Astrocyte of the spinal cord (primary cell): Measurements from ENCODE around the gene PTPRN2.
"Not testable (repeated sequence)": the region's sequence is repeated elsewhere in the genome, so short reads cannot be mapped to it uniquely, and the experiment has no call there.

Experiments used
- DNase-seq: peaks from one replicate; pipeline ENCODE4 v3.0.0; 2011; ENCODE audit warnings: low read depth, low spot score
- H3K4me3 ChIP-seq: 2 replicates; pipeline ENCODE4 v1.5.1; 2011; ENCODE audit warnings: low read depth, mild to moderate bottlenecking, low read length, moderate library complexity
- in situ Hi-C: cut with HindIII; loops from 2 replicates; pipeline ENCODE4 v1.10.0; 2017; ENCODE audit warnings: low sequenced_read_pairs
- TF ChIP-seq, protein P1 (sequence below): IDR thresholded peaks from 2 replicates; pipeline ENCODE4 v1.5.1; 2012; ENCODE audit warnings: low read depth, mild to moderate bottlenecking, low read length, inconsistent platforms

The PTPRN2 gene

GRCh38 chr7:157565201-157565626 is 1022.4 kb downstream of the PTPRN2 start:
- TF ChIP-seq, protein P1, sequence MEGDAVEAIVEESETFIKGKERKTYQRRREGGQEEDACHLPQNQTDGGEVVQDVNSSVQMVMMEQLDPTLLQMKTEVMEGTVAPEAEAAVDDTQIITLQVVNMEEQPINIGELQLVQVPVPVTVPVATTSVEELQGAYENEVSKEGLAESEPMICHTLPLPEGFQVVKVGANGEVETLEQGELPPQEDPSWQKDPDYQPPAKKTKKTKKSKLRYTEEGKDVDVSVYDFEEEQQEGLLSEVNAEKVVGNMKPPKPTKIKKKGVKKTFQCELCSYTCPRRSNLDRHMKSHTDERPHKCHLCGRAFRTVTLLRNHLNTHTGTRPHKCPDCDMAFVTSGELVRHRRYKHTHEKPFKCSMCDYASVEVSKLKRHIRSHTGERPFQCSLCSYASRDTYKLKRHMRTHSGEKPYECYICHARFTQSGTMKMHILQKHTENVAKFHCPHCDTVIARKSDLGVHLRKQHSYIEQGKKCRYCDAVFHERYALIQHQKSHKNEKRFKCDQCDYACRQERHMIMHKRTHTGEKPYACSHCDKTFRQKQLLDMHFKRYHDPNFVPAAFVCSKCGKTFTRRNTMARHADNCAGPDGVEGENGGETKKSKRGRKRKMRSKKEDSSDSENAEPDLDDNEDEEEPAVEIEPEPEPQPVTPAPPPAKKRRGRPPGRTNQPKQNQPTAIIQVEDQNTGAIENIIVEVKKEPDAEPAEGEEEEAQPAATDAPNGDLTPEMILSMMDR: no peak
- in situ Hi-C loops: no loop called here
- H3K4me3 ChIP-seq: no peak overlapping the region
- DNase-seq: no peak

DNA sequence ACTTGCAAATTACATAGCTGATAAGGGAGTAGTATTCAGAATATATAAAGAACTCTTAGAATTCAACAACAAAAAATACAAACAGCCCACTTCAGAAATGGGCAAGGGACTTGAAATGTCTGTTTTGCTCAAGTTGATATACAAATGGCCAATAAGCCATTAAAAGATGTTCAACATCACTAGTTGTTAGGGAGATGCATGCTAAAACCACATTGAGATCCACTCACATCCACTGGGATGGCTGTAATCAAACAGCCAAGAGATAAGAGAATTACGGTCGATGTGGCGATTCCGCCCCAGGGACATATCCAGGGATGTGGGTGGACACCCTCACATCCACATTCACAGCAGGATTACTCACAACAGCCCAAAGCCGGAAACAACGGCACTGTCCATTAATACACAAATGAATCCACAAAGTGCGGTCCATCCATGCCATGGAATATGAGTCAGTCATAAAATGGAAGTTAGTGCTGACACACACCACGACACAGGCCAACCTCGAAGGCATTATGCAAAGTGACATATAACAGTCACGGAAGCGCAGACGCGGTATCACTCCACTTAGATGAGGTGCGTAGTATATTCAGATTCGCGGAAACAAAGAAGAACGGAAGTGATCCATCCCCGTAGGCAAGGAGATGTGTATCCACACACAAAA is 1023.0 kb downstream of the PTPRN2 start:
- peak; percentile 86 for DNase-seq
- in situ Hi-C loops: no loop called here
- TF ChIP-seq, protein P1: no peak
- H3K4me3 ChIP-seq: no peak overlapping the region

DNA sequence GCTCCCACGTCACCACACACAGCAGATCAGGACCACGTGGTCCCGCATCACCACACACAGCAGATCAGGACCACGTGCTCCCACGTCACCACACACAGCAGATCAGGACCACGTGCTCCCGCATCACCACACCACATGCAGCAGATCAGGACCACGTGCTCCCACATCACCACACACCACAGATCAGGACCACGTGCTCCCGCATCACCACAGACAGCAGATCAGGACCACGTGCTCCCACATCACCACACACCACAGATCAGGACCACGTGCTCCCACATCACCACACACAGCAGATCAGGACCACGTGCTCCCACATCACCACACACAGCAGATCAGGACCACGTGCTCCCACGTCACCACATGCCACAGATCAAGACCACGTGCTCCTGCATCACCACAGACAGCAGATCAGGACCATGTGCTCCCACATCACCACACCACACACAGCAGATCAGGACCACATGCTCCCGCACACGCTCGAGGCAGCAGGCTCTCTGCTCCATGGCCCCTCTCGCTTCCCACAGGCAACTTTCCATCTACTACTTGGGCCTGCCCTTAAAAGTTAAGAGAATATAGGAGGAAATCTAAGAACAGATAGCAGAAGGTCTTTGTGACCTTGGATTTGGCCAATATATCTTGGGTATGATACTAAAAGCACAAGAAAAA is 1024.0 kb downstream of the PTPRN2 start:
- DNase-seq, in situ Hi-C loops, H3K4me3 ChIP-seq: not testable (repeated sequence)

DNA sequence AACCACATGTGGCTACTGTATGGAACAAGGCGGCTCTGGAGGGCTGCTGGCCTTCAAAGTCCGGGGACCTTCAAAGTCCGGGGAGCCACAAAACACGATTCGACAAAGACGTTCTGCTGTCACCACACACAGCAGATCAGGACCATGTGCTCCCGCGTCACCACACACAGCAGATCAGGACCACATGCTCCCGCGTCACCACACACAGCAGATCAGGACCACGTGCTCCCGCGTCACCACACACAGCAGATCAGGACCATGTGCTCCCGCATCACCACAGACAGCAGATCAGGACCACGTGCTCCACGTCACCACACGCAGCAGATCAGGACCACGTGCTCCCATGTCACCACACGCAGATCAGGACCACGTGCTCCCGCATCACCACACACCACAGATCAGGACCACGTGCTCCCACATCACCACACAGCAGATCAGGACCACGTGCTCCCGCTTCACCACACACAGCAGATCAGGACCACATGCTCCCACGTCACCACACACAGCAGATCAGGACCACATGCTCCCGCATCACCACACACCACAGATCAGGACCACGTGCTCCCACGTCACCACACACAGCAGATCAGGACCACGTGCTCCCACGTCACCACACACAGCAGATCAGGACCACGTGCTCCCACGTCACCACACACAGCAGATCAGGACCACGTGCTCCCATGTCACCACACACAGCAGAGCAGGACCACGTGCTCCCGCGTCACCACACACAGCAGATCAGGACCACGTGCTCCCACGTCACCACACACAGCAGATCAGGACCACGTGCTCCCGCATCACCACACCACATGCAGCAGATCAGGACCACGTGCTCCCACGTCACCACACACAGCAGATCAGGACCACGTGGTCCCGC is 1024.9 kb downstream of the PTPRN2 start:
- H3K4me3 ChIP-seq, in situ Hi-C loops, DNase-seq: not testable (repeated sequence)

GRCh38 chr7:157561816-157562410 is 1025.7 kb downstream of the PTPRN2 start:
- in situ Hi-C loops: no loop called here
- TF ChIP-seq, protein P1: no peak
- no peak overlapping the region for H3K4me3 ChIP-seq
- no peak for DNase-seq

GRCh38 chr7:157561523-157561785 is 1026.2 kb downstream of the PTPRN2 start:
- in situ Hi-C loops: no loop called here
- TF ChIP-seq, protein P1: no peak
- DNase-seq: no peak
- no peak overlapping the region for H3K4me3 ChIP-seq

- TF ChIP-seq, protein P1: no peak
- H3K4me3 ChIP-seq: no peak overlapping the region
- in situ Hi-C loops: no loop called here
- DNase-seq: no peak
Measured at GRCh38 chr7:157560710-157561522, 1026.7 kb downstream of the PTPRN2 start.
